Fibroblast of skin of left biceps (primary cell): ENCODE measurements around the gene NR5A2.

Experiments used
- DNase-seq, 2 experiments: peaks; one replicate each; pipeline ENCODE4 v3.0.0-alpha.2; 2013; ENCODE audit warnings: low read depth in 2 of 2

The NR5A2 gene

GRCh38 chr1:200035956-200036618, 8.6 kb downstream of the NR5A2 start:
- DNase-seq: no peak

- no peak for DNase-seq
These were observed 9.2 kb downstream of the NR5A2 start for GRCh38 chr1:200036619-200037270.

- DNase-seq: no peak
These were observed 10.0 kb downstream of the NR5A2 start for GRCh38 chr1:200037501-200037900.

- no peak for DNase-seq
These were observed 10.4 kb downstream of the NR5A2 start for GRCh38 chr1:200037904-200038303.

GRCh38 chr1:200038325-200038980, 10.9 kb downstream of the NR5A2 start:
- no peak for DNase-seq

GRCh38 chr1:200038981-200039848, 11.7 kb downstream of the NR5A2 start:
- no peak for DNase-seq

- DNase-seq: no peak
These were observed 12.5 kb downstream of the NR5A2 start for GRCh38 chr1:200039849-200040474.

GRCh38 chr1:200040481-200041138, 13.1 kb downstream of the NR5A2 start:
- DNase-seq: no peak

- DNase-seq: no peak
These were observed 14.0 kb downstream of the NR5A2 start for GRCh38 chr1:200041337-200042118.

GRCh38 chr1:200042119-200042551, 14.6 kb downstream of the NR5A2 start:
- no peak for DNase-seq

GRCh38 chr1:200042552-200043335, 15.2 kb downstream of the NR5A2 start:
- no peak for DNase-seq

GRCh38 chr1:200043336-200043668, 15.8 kb downstream of the NR5A2 start:
- DNase-seq: no peak

GRCh38 chr1:200046115-200046514, 18.6 kb downstream of the NR5A2 start:
- no peak for DNase-seq

- DNase-seq: no peak
These were observed 20.7 kb downstream of the NR5A2 start for GRCh38 chr1:200048244-200048643.

GRCh38 chr1:200049810-200050209, 22.3 kb downstream of the NR5A2 start:
- DNase-seq: no peak

GRCh38 chr1:200051620-200052019, 24.1 kb downstream of the NR5A2 start:
- no peak for DNase-seq

GRCh38 chr1:200053091-200053490, 25.6 kb downstream of the NR5A2 start:
- no peak for DNase-seq

- no peak for DNase-seq
These were observed 26.1 kb downstream of the NR5A2 start for GRCh38 chr1:200053646-200054045.

- no peak for DNase-seq
These were observed 30.8 kb downstream of the NR5A2 start for GRCh38 chr1:200058341-200058740.

- no peak for DNase-seq
These were observed 34.6 kb downstream of the NR5A2 start for GRCh38 chr1:200062143-200062542.
